Endodermal cell (in vitro differentiated cells): ENCODE results near the gene FYCO1. TPM values are rescaled to one million over a fixed set of nuclear protein-coding genes. Genes with fewer than 3 reads are reported as not detected.

Experiments
- DNase-seq: peaks from one replicate; pipeline ENCODE4 v3.0.0-alpha.2; 2017
- H3K27ac ChIP-seq: 2 replicates; pipeline ENCODE4 v1.5.1; 2013; ENCODE audit warnings: mild to moderate bottlenecking, low read depth, low read length, moderate library complexity
- H3K27me3 ChIP-seq: 2 replicates; pipeline ENCODE4 v1.6.1; 2013; ENCODE audit warnings: mild to moderate bottlenecking, low read length, moderate library complexity; ENCODE audit not compliant: insufficient read depth, control insufficient read depth, poor library complexity, severe bottlenecking
- H3K36me3 ChIP-seq: 2 replicates; pipeline ENCODE4 v1.7.0; 2013; ENCODE audit warnings: mild to moderate bottlenecking, low read length, moderate library complexity; ENCODE audit not compliant: control insufficient read depth, insufficient read depth
- H3K4me1 ChIP-seq: one replicate; pipeline ENCODE4 v1.7.0; 2013; ENCODE audit warnings: low read length; ENCODE audit not compliant: control insufficient read depth, insufficient read depth
- H3K4me3 ChIP-seq: 2 replicates; pipeline ENCODE4 v1.5.1; 2013; ENCODE audit warnings: mild to moderate bottlenecking, low read length, moderate library complexity
- H3K9ac ChIP-seq: 2 replicates; pipeline ENCODE4 v1.6.1; 2013; ENCODE audit warnings: mild to moderate bottlenecking, low read length, moderate library complexity; ENCODE audit not compliant: poor library complexity, severe bottlenecking; ENCODE audit errors: extremely low read depth
- H3K9me3 ChIP-seq: 2 replicates; pipeline ENCODE4 v1.6.1; 2013; ENCODE audit warnings: mild to moderate bottlenecking, low read length, moderate library complexity; ENCODE audit not compliant: control insufficient read depth
- H3K27ac Mint-ChIP-seq: 2 replicates; pipeline ENCODE4 v1.8.0; 2020; ENCODE audit warnings: mixed read lengths
- H3K27me3 Mint-ChIP-seq: 2 replicates; pipeline ENCODE4 v1.8.0; 2021; ENCODE audit warnings: mild to moderate bottlenecking, mixed read lengths; ENCODE audit not compliant: insufficient read depth
- H3K36me3 Mint-ChIP-seq: 2 replicates; pipeline ENCODE4 v1.8.0; 2020; ENCODE audit warnings: low read depth, mixed read lengths
- H3K4me1 Mint-ChIP-seq: 2 replicates; pipeline ENCODE4 v1.8.0; 2020; ENCODE audit warnings: mixed read lengths
- H3K4me3 Mint-ChIP-seq: 2 replicates; pipeline ENCODE4 v1.8.0; 2020; ENCODE audit warnings: mild to moderate bottlenecking, moderate library complexity, mixed read lengths
- H3K9me3 Mint-ChIP-seq: 2 replicates; pipeline ENCODE4 v1.8.0; 2020; ENCODE audit warnings: mild to moderate bottlenecking, mixed read lengths
- WGBS, 2 experiments: methylation state at CpG; one replicate each; pipeline versions ENCODE4 v1.1.5 to v1.1.7; 2013; ENCODE audit warnings: missing lambda C conversion rate in 2 of 2, mixed read lengths in 1 of 2; ENCODE audit not compliant: insufficient coverage in 1 of 2, insufficient read length in 1 of 2; 5-methylcytosine and 5-hydroxymethylcytosine counted together
- total RNA-seq, 2 donors: library from RNA; stranded (reverse); fragmentation: NEBNext Ultra II Directional in 1 of 2; extraction: Animal tissue kit (Norgen Biotek cat#: 25700) in 1 of 2; gene quantifications; 2 replicates in 1 of 2; 3 replicates in 1 of 2; pipeline ENCODE4 v1.2.1, GENCODE V29; 2021
- TF ChIP-seq, protein P1 (sequence below): fragments of 200-600 bp; sonication (generic); conservative IDR thresholded peaks from 2 replicates; pipeline ENCODE4 v1.5.0; 2021; ENCODE audit warnings: antibody characterized with exemption, mild to moderate bottlenecking

The FYCO1 gene
- total RNA-seq, 2 donors from 2014 or later, result 11.3 to 11.8 TPM

DNA sequence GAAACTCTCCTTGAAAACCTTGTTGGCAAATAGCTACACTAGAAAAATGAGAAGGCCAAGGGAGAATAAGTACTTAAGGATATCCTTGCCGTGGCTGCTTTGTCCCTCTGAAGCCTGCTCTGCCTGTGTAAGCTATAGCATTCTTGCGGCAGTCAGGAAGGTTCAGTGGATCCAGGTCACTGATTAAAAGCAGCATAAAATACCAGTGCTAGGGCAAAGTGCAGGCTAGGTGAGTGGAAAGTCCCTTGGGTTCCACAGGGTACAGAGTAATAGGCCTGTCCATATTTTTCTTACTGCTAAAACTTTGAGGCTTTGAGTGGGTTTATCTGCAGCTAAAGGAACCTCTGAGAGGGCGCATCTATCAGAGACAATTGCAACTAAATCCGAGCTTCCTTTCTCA is 42.1 kb downstream of the FYCO1 start:
- no peaks in the 10 kb centered on the region for H3K27me3 ChIP-seq
- peaks cover 59% of the 10 kb centered on the region for H3K36me3 Mint-ChIP-seq
- no peaks in the 10 kb centered on the region for H3K4me1 Mint-ChIP-seq
- no peak for DNase-seq
- H3K27me3 Mint-ChIP-seq, result no peaks in the 10 kb centered on the region
- H3K9me3 ChIP-seq, result no peaks in the 10 kb centered on the region
- H3K27ac ChIP-seq, result no peak overlapping the region
- H3K4me1 ChIP-seq, result no peaks in the 10 kb centered on the region
- no peak overlapping the region for H3K4me3 Mint-ChIP-seq
- H3K9ac ChIP-seq, result no peak overlapping the region
- no peak overlapping the region for H3K4me3 ChIP-seq
- WGBS, 2 experiments, result 81 to 83% methylated on average over 4 of the region's 4 CpGs
- H3K9me3 Mint-ChIP-seq, result no peaks in the 10 kb centered on the region
- TF ChIP-seq, protein P1, sequence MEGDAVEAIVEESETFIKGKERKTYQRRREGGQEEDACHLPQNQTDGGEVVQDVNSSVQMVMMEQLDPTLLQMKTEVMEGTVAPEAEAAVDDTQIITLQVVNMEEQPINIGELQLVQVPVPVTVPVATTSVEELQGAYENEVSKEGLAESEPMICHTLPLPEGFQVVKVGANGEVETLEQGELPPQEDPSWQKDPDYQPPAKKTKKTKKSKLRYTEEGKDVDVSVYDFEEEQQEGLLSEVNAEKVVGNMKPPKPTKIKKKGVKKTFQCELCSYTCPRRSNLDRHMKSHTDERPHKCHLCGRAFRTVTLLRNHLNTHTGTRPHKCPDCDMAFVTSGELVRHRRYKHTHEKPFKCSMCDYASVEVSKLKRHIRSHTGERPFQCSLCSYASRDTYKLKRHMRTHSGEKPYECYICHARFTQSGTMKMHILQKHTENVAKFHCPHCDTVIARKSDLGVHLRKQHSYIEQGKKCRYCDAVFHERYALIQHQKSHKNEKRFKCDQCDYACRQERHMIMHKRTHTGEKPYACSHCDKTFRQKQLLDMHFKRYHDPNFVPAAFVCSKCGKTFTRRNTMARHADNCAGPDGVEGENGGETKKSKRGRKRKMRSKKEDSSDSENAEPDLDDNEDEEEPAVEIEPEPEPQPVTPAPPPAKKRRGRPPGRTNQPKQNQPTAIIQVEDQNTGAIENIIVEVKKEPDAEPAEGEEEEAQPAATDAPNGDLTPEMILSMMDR, result no peak
- no peak overlapping the region for H3K27ac Mint-ChIP-seq
- peaks cover 79% of the 10 kb centered on the region for H3K36me3 ChIP-seq

DNA sequence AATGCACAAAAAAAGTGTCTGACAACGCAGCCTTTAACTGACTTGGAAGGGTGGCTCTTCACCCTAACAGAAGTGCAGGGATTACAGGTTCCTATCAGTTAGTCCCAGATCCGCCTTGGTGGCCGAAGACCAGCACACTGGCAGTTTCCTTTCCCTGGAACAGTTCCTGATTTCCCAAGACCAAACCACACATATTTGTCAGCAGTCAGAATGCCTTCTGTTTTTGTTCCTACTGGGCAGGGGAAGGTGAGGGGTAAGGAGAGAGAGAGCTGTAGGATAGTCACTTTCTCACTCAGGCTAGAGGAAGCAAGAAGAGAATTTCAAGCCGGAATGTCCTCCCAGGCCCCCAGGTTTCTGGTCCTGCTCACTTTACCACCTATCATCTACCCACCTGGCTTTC is 43.2 kb downstream of the FYCO1 start:
- Histone ChIP-seq H3K36me3 (peaks cover 75% of the 10 kb centered on the region), H3K4me3 (no peak overlapping the region), H3K4me1 (no peaks in the 10 kb centered on the region), H3K9me3 (no peaks in the 10 kb centered on the region), H3K27ac (no peak overlapping the region), H3K9ac (no peak overlapping the region), H3K27me3 (no peaks in the 10 kb centered on the region)
- Mint-ChIP-seq H3K9me3 (no peaks in the 10 kb centered on the region), H3K27ac (no peak overlapping the region), H3K4me3 (no peak overlapping the region), H3K4me1 (no peaks in the 10 kb centered on the region), H3K36me3 (peaks cover 61% of the 10 kb centered on the region), H3K27me3 (no peaks in the 10 kb centered on the region)
- TF ChIP-seq, protein P1, result no peak
- no peak for DNase-seq
- 80 to 83% methylated on average over 3 to 4 of the region's 4 CpGs for WGBS, 2 experiments

DNA sequence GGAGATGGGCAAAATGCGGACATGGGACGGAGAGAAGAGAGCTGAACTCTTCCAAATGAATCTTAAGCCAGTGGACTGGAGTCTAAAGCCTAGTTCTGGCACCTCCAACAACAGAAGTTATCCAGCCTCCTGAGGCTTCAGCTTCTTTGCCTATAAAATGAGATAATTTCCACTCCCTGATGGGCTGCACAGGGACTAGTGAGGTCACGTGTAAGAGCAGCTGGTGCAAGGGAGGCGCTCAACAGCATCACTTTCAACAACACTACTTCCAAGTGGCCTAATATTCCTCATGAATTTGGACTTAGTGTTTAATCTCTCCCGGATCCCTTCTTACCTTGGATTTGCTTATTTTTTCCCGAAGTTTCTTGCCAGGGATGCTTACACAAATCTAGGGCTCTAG is 43.7 kb downstream of the FYCO1 start:
- Mint-ChIP-seq H3K4me3 (no peak overlapping the region), H3K27me3 (no peaks in the 10 kb centered on the region), H3K36me3 (peaks cover 61% of the 10 kb centered on the region), H3K27ac (no peak overlapping the region), H3K9me3 (no peaks in the 10 kb centered on the region), H3K4me1 (no peaks in the 10 kb centered on the region)
- no peaks in the 10 kb centered on the region for H3K27me3 ChIP-seq
- H3K4me3 ChIP-seq, result no peak overlapping the region
- 92 to 95% methylated on average over 5 to 6 of the region's 6 CpGs for WGBS, 2 experiments
- H3K36me3 ChIP-seq, result peaks cover 75% of the 10 kb centered on the region
- no peak for DNase-seq
- TF ChIP-seq, protein P1, result no peak
- no peaks in the 10 kb centered on the region for H3K9me3 ChIP-seq
- H3K9ac ChIP-seq, result no peak overlapping the region
- H3K27ac ChIP-seq, result no peak overlapping the region
- H3K4me1 ChIP-seq, result no peaks in the 10 kb centered on the region
